ENCODE data around the gene ZNF318.

Gene ZNF318

DNA sequence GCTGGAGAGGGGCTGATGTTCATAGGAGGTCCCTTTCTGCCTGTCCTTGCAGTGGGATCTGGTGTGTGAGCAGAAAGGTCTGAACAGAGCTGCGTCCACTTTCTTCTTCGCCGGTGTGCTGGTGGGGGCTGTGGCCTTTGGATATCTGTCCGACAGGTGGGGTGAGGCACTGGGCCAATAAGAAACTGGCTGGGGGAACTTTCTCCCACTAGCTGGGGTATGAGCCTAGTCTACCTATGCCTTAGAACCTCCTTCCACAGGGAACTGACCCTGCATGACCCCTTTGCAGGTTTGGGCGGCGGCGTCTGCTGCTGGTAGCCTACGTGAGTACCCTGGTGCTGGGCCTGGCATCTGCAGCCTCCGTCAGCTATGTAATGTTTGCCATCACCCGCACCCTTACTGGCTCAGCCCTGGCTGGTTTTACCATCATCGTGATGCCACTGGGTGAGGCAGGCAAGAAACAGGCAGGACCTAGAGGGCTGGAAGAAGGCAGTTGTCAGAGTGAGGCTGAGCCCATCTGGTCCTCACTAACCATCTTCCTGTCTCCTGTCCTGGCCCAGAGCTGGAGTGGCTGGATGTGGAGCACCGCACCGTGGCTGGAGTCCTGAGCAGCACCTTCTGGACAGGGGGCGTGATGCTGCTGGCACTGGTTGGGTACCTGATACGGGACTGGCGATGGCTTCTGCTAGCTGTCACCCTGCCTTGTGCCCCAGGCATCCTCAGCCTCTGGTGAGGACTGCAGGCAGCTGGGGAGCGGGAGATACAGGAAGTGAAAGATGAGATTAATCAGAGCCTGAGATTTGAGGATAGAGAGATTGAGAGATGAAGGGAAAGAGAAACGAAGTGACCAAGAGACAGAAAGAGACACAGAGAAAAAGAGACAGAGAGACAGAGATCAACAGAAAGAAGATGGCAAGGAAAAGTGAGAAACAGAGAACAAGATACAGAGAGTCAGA, 69.8 kb downstream of the ZNF318 start:
- no peak for DNase-seq (ENCODE audit: low read depth)

DNA sequence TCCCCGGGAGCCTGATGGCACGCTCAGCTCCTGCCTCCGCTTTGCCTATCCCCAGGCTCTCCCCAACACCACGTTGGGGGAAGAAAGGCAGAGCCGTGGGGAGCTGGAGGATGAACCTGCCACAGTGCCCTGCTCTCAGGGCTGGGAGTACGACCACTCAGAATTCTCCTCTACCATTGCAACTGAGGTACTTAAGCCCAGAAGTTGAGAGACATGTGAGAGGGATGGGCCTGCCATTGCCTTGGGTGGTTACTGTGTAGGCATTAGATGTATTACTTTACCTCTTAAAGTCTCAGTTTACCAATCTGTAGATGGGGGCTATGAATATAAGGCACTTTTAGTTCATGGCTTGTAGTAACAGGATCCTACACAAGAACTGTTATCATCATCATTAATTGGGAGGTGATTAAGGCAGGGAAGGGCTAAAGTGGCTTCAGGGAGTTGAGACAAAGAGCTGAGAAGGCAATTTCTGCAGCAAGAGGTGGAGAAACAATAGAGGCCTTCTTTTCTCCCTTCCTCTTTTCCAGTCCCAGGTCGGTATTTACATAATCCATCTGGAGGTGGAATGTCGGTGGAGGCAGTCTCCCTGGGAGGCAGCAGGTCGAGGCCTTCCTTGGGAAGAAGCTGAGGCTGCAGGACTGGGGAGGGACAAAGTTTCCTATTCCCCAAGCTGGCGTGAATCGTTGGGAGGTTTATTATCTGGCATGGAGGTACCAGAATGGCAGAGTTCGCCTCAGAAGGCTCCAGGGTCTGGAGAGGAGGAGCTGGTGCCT, 70.7 kb downstream of the ZNF318 start:
- no peak for DNase-seq (ENCODE audit: low read depth)

DNA sequence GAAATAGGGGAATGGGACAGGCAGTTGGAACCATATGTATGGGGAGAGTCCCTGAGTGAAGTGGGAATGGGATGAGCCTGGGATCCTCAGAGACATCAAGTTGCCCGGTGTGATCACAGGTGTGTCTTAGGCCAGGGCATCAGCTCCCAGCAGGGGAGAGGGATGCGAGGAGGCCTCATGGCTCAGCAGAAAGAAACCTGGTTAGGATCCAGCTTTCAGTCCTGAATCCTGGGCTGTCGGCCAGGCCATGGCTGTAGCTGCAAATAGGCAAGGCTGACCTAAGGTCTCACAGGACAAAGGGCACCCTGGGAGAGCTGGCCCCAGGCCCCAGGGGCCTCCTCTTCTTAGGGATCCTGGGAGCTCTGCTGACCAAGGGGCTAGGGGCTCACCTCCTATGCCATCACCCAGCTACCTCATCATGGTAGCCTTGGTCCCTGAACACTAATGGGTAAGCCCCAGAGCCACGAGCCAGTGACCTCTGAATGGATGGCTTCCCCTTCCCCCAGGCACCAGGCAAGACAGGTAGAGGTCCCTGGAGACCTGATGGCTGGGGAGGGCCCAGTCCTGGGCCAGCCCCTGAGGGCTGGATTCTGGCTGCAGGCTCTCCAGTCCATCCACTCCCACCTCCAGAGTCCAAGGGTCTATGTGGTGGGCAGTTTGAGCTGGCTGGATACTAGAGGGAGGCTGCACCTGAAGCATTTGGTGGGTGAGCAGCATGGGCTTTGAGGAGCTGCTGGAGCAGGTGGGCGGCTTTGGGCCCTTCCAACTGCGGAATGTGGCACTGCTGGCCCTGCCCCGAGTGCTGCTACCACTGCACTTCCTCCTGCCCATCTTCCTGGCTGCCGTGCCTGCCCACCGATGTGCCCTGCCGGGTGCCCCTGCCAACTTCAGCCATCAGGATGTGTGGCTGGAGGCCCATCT, 71.5 kb downstream of the ZNF318 start, which contains the start of gene SLC22A7:
TSS of gene SLC22A7 (plus strand) at position 617 of the 921 bp plus-strand sequence. CDS start at position 716, 99 bp downstream.
- no peak for DNase-seq (ENCODE audit: low read depth)

DNA sequence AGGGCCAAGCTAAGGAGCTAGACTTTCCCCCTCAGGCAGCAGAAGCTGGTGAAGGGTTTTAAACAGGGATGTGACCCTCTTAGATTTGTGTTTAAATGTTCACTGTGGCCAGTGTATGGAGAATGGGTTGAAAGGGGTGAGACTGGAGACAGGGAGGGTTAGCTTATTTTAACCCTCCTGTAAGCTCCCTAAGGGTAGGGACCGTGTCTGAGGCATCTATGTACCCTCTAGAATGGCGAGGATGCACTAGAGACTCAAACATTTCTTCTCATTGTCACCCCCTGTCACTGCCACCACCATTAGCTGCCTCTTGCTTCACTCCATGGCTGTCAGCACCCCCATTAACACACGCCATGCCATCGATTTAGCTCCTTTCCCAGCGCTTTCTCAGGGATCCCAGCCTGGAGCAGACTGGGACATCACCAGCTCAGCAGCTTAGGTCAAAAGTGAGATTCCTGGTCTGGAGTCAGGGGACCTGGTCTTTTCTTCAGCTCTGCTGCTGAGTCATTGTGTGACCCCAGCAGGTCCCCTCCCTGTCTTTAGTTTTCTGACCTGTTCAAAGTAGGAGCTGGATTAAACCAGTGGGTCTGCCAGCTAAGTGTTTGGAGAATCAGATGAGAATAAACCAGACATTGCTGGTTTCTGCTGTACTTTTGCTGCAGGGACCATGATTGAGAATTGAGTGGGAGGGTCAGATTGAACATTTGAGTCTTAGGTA, 72.5 kb downstream of the ZNF318 start:
- no peak for DNase-seq (ENCODE audit: low read depth)

DNA sequence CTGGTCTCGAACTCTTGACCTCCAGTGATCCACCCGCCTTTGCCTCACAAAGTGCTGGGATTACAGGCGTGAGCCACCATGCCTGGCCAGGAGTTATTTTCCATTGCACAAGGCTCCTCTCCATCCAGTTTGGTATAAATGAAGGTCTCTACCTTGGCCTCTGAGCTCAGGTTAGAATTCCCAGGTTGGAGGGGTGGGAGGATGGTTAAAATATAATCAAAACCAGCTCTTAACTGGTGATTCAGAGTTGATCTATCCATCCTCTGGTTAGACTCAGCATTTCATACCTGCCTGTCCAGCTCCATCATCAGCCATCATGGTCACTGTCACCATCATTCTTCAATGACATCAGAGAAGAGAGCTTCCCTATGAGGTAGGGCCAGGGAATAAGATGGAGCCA, 74.0 kb downstream of the ZNF318 start:
- no peak for DNase-seq (ENCODE audit: low read depth)

DNA sequence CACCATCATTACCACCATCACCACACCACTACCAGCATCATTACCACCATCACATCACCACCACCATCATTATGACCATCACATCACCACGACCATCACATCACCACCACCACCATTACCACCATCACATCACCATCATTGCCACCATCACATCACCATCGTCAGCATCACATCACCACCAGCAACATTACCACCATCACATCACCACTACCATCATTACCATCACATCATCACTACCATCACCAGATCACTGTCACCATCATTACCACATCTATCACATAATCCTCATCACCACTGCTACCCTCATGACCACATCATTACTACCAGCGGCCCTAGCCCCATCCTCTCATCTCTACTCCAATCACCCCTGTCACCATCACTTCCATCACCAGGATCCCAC, 74.9 kb downstream of the ZNF318 start:
- DNase-seq (ENCODE audit: low read depth): no peak

DNA sequence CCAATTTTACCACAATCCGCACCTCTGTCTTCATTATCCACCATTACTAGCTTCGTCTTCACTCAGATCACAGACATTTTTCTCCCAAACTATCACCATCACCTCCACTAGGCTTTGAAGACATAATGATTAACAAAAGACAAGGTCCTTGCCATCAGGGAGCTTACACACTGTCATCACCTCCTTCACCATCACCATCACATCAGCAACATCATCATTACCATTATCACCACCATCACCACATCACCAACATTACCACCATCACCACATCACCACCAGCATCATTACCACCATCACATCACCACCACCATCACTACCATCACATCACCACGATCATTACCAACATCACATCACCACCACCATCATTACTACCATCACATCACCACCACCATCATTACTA, 75.7 kb downstream of the ZNF318 start:
- DNase-seq (ENCODE audit: low read depth): no peak

DNA sequence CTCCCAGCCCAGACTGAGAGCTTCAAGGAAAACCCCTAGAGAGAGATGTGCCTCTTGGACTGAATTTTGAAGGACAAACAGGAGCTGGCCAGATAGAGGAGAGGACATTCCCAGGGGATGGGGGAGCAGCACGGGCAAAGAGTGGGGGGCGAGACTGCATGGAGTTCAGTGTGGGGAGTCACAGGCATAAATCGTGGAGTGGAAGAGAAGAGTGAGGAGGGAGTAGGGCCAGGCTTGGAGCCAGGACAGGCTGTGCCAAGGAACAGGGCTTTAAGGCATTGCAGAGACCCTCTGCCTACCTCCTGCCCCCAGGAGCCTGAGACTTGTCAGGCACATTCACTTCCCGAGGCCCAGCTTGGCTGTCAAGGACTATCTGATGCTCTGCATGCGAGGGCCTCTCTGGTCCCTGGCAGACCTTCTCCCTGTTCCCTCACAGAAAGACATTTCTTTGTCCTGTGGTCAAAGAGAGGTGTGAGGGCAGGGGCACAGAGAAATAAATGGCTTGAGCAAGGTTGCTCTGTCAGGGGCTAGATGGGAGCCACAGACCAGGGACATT, 76.6 kb downstream of the ZNF318 start:
- DNase-seq (ENCODE audit: low read depth): no peak

DNA sequence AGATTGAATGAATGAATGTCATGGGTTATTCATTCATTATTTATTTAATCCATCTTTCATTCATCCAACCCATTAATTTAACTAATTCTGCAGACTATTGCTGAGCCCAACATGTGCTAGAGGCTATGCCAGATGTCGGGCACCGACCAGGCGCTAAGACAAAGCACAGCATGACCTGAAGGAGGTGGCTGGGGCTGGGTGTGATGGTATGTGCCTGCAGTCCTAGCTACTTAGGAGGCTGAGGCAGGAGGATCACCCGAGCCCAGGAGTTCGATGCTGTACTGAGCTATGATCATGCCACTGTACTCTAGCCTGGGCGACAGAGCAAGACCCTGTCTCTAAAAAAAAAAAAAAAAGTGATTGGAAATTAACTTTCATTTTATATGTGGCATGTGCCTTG, 77.1 kb downstream of the ZNF318 start:
- DNase-seq (ENCODE audit: low read depth): no peak

DNA sequence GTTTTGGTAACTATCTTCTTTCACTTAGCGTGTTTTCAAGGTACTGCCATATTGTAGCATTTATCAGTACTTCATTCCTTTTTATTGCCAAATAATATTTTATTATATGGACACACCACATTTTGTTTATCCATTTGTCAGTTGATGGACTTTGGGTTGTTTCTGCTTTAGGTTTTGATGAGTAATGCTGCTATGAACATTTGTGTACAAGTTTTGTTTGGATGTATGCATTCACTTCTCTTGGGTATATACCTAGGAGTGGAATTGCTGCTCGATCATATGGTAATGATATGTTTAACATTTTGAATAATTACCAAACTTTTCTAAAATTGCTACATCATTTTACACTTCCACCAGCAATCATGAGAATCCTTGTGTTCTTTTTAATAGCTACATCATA, 77.7 kb downstream of the ZNF318 start:
- DNase-seq (ENCODE audit: low read depth): no peak

DNA sequence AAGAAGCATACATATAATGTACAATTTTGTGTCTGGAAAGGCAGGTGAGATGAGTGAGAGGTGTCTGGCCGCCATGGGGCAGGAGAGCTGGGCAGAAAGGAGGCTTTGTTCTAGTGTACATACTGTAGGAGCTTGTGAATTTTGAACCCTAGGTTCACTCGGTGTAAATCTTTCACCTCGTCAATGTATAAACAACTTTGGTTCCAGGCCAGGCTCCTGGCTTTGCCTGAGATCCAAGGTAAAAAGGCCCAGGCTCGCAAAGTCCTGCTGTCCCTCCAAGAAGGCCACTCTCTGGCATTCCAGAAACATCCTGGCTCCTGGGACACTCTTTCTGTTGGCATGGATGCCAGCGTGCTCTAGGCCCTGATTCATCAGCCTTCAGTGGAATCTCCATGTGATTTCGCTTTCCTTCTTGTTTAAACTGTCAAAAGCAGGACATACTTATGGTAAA, 78.5 kb downstream of the ZNF318 start:
- DNase-seq (ENCODE audit: low read depth): no peak

DNA sequence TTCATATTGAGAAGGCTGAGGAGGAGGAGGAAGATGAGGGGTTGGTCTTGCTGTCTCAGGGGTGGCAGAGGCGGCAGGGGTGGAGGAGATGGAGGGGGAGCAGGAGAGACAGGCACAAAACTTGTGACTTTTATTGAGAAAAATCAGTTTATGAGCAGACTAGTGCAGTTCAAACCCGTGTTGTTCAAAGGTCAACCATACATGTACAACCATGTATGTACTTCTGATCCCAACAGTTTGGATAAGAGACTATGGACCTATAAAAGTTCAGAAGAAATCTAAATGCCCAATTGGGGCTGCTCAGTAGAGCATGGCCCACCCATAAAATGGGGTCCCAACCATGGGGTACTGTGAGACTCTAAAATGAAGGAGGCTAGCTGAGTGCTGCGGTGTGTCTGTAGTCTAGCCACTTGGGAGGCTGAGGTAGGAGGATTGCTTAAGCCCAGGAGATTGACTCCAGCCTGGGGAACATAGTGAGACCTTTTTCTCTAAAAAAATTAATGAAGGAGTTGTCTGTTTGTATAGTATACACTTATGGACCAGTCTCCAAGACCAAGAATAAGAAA, 79.0 kb downstream of the ZNF318 start:
- no peak for DNase-seq (ENCODE audit: low read depth)

DNA sequence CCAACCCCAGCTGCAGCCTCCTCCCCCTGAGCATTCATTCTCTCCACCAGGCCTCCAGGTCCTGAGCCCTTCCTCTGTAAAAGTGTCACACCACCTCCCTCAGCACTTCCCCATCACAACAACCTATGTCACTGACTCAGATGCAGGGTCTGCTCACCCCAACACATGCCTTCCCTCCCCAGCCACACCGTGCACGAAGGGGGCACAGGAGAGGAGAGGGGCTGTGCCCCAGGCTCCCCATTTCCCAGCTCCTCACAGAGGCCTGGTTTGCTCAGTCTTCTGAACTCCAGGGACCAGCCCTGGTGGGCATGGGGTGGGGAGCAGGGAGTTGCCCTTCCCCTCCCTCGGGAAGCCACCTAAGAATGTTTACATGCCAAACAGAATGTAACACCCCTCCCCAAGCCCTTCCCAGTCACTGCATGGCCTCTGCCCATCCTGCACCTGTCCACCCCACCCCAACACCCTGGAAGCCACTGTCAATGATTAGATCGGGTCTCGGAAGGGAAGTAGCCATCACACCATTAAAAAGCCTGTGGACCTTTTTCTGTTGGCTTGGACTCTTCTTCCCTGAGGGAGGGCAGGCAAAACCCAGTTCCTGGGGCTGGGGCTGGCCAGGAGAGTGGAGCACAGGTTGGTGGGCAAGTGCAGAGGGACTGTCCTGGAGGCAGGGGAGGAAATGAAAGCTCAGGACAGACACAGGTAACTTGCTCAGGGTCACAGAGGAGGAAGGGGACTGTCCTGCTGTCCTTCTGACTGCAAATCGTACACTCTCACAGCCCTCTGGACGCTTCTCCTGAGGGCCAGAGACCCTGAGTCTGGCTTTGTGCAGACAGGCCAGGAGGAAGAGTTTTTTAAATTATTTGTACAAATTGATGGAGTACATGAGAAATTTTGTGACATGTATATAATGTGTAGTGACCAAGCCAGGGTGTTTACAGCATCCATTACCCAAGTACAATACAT, 81.4 kb downstream of the ZNF318 start:
- DNase-seq (ENCODE audit: low read depth): no peak

DNA sequence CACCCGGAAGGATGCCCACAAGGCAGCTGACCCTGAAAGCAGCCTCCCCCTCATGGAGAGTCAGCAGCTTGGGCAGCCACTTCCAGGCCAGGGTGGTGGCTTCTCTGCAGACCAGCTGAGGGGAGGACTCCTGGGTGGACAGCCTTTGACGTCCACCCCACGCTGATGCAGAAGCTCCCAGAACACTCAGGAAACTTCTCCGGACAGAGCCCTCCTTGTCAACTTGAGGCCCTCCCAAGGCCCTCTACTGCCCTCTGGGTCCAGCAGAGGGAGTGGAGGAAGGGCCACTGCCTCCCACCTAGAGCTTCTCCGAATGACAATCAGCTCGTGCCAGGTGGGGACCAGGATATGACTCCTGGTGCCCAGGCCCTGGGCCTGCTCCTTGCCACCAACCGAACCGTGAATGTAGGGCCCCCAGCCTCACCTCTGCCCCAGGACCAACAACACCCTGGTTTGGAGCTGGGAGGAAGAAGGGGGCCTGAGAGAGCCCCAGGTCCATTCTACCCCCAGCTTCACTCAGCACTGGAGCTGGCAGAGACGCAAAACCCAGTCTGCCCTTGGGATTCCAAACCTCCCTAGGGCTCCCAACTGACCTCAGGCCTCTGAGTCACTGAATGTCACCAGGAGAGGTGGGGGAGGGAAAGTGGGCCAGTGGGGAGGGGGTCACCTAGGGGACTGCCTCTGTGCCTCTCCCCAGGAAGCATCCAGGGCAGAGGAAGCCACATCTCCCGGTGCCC, 82.3 kb downstream of the ZNF318 start:
- DNase-seq (ENCODE audit: low read depth): no peak

DNA sequence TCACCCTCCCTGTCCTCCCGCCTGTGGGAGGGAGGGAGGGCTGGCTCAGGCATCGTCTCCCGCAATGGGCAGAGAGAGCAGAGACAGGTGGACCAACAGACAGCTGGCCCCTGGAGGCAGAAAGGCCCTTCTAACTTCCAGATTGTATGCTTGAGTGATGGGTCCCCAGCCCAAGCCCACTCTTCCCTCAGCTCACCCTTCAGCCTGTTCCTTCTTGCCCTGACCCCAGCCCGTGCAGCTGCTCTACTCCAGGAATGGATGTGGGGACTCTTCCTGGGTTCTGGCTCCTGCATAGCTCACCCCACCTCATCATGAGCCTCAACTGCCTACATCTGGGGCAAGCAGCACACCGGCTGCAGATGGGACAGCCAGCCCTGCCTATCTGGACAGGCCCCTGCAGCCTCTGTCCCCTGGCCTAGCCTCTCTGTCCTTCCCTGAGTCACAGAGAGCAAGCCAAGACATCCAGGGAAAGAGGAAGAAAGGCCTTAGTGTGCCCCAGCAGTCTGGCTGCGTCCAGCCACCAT, 82.9 kb downstream of the ZNF318 start:
- DNase-seq (ENCODE audit: low read depth): no peak
